Neuronal stem cell (in vitro differentiated cells): ENCODE results near the gene SYTL1.

Source experiments
- DNase-seq: peaks from one replicate; pipeline ENCODE4 v3.0.0-alpha.2; 2013; ENCODE audit warnings: low spot score
- H2AFZ ChIP-seq: one replicate; pipeline ENCODE4 v1.6.1; 2013; ENCODE audit warnings: mild to moderate bottlenecking, low read length, inconsistent platforms
- H2AK5ac ChIP-seq: 2 replicates; pipeline ENCODE4 v1.6.1; 2013; ENCODE audit warnings: low read depth, mild to moderate bottlenecking, inconsistent platforms, low read length, moderate library complexity, mixed read lengths
- H2BK120ac ChIP-seq: 2 replicates; pipeline ENCODE4 v1.6.1; 2013; ENCODE audit warnings: low read depth, mild to moderate bottlenecking, inconsistent platforms, low read length, moderate library complexity, mixed read lengths
- H2BK12ac ChIP-seq: one replicate; pipeline ENCODE4 v1.6.1; 2013; ENCODE audit warnings: low read length, inconsistent platforms
- H2BK15ac ChIP-seq: 2 replicates; pipeline ENCODE4 v1.6.1; 2013; ENCODE audit warnings: mild to moderate bottlenecking, low read length, inconsistent platforms, mixed read lengths
- H2BK5ac ChIP-seq: one replicate; pipeline ENCODE4 v1.6.1; 2013; ENCODE audit warnings: inconsistent platforms, mild to moderate bottlenecking, low read length, moderate library complexity
- H3K14ac ChIP-seq: one replicate; pipeline ENCODE4 v1.6.1; 2013; ENCODE audit warnings: low read length, inconsistent platforms
- H3K18ac ChIP-seq: 2 replicates; pipeline ENCODE4 v1.6.1; 2013; ENCODE audit warnings: low read length, inconsistent platforms
- H3K23ac ChIP-seq: 2 replicates; pipeline ENCODE4 v1.6.1; 2013; ENCODE audit warnings: low read depth, mild to moderate bottlenecking, mixed read lengths, low read length, inconsistent platforms; ENCODE audit not compliant: poor library complexity
- H3K27ac ChIP-seq: replicated peaks from 3 replicates; pipeline ENCODE4 v1.5.1; 2013; ENCODE audit warnings: low read length, inconsistent platforms
- H3K27me3 ChIP-seq, 3 experiments: 2 replicates each; pipeline ENCODE4 v1.6.1; 2013; ENCODE audit warnings: low read length in 3 of 3, mild to moderate bottlenecking in 2 of 3, inconsistent platforms in 1 of 3, low read depth in 1 of 3, mixed read lengths in 1 of 3, moderate library complexity in 1 of 3; ENCODE audit not compliant: control insufficient read depth in 3 of 3, insufficient read depth in 3 of 3
- H3K36me3 ChIP-seq, 2 donors: replicated peaks in 1 of 2; 2 replicates each; pipeline ENCODE4 v1.6.1; 2013; ENCODE audit warnings: low read length in 2 of 2; ENCODE audit not compliant: control insufficient read depth in 2 of 2, insufficient read depth in 2 of 2
- H3K4ac ChIP-seq: 2 replicates; pipeline ENCODE4 v1.6.1; 2013; ENCODE audit warnings: inconsistent platforms, mild to moderate bottlenecking, low read length, moderate library complexity
- H3K4me1 ChIP-seq, 2 donors: 1 replicate in 1 of 2; 2 replicates in 1 of 2; pipeline ENCODE4 v1.6.1; 2013; ENCODE audit warnings: low read length in 2 of 2, low read depth in 1 of 2; ENCODE audit not compliant: control insufficient read depth in 2 of 2, insufficient read depth in 1 of 2
- H3K4me2 ChIP-seq: one replicate; pipeline ENCODE4 v1.6.1; 2013; ENCODE audit warnings: mild to moderate bottlenecking, low read length, inconsistent platforms; ENCODE audit not compliant: insufficient read depth, poor library complexity, severe bottlenecking
- H3K4me3 ChIP-seq, 2 donors: 2 replicates each; pipeline ENCODE4 v1.5.1; 2013; ENCODE audit warnings: low read length in 2 of 2, mild to moderate bottlenecking in 2 of 2, inconsistent platforms in 1 of 2, moderate library complexity in 1 of 2
- H3K79me1 ChIP-seq: one replicate; pipeline ENCODE4 v1.6.1; 2013; ENCODE audit warnings: low read depth, mild to moderate bottlenecking, inconsistent platforms, low read length, moderate library complexity
- H3K9ac ChIP-seq: one replicate; pipeline ENCODE4 v1.6.1; 2013; ENCODE audit warnings: mild to moderate bottlenecking, low read depth, low read length, inconsistent platforms; ENCODE audit not compliant: poor library complexity
- H3K9me3 ChIP-seq, 2 donors: replicated peaks in 1 of 2; 2 replicates each; pipeline versions ENCODE3 to v1.6.1; 2013; ENCODE audit warnings: low read length in 2 of 2, mild to moderate bottlenecking in 2 of 2, inconsistent platforms in 1 of 2, low read depth in 1 of 2, mixed read lengths in 1 of 2, moderate library complexity in 1 of 2; ENCODE audit not compliant: control insufficient read depth in 2 of 2, insufficient read depth in 1 of 2
- H4K8ac ChIP-seq: one replicate; pipeline ENCODE4 v1.6.1; 2013; ENCODE audit warnings: low read depth, mild to moderate bottlenecking, inconsistent platforms, low read length, moderate library complexity
- H4K91ac ChIP-seq: one replicate; pipeline ENCODE4 v1.6.1; 2013; ENCODE audit warnings: low read length, low read depth, mild to moderate bottlenecking, inconsistent platforms; ENCODE audit not compliant: poor library complexity
- WGBS, 2 donors: extraction: QIAGEN DNeasy Blood & Tissue Kit; methylation state at CpG; one replicate each; pipeline ENCODE4 v1.1.7; 2013; ENCODE audit warnings: missing lambda C conversion rate in 2 of 2, mixed read lengths in 1 of 2; ENCODE audit not compliant: insufficient read length in 2 of 2, insufficient replicate concordance in 1 of 2; ENCODE audit errors: extremely low coverage in 2 of 2; 5-methylcytosine and 5-hydroxymethylcytosine counted together

The SYTL1 gene

DNA sequence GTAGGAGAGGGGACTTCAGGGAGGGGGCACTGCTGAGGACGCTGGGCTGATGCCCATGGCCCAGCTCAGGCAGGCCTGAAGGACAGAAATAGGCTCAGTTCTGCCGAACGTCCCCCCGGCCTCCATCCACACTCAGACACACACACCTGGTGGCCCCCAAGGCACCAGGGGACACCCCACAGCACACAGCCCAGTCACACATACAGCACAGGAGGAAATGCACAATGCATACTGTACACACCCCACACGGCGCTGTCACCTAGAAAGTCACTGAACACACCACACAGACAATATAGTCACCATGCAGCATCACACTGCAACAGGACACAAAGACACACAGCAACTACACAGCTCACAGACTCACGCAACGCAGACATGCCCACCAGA is 562 bp downstream of the SYTL1 start:
- Histone ChIP-seq H2AFZ (peak overlapping the region; percentile 72), H3K27ac (no peak overlapping the region), H3K14ac (peak overlapping the region; percentile 26), H2AK5ac (peak overlapping the region; percentile 58), H3K18ac (peak overlapping the region; percentile 92), H3K4me3 (peak overlapping the region in 1 of 2 donors; percentile 69), H3K79me1 (no peaks in the 10 kb centered on the region), H3K9ac (peak overlapping the region; percentile 53), H2BK5ac (peak overlapping the region; percentile 27), H2BK120ac (peak overlapping the region; percentile 10), H4K8ac (no peak overlapping the region), H3K4me2 (no peak overlapping the region), H3K36me3 (peaks cover 0 to 3% of the 10 kb centered on the region in 2 donors), H4K91ac (peak overlapping the region; percentile 47), H3K23ac (peak overlapping the region; percentile 80), H2BK12ac (peak overlapping the region; percentile 91), H2BK15ac (peak overlapping the region; percentile 95), H3K4ac (peak overlapping the region; percentile 57), H3K27me3 (no peaks in the 10 kb centered on the region), H3K4me1 (peaks cover 37 to 40% of the 10 kb centered on the region in 2 donors), H3K9me3 (no peaks in the 10 kb centered on the region)
- WGBS, 2 donors = no CpG with 5 or more reads among the region's 8 CpGs
- DNase-seq = no peak

GRCh38 chr1:27342778-27343638 is 1.2 kb downstream of the SYTL1 start:
- Histone ChIP-seq H3K4me3 (peak overlapping the region in 1 of 2 donors; percentile 37), H2BK15ac (peak overlapping the region; percentile 95), H3K36me3 (peaks cover 0 to 3% of the 10 kb centered on the region in 2 donors), H3K23ac (peak overlapping the region; percentile 80), H3K9ac (peak overlapping the region; percentile 15), H2BK12ac (peak overlapping the region; percentile 91), H4K91ac (peak overlapping the region; percentile 47), H3K79me1 (no peaks in the 10 kb centered on the region), H3K27me3 (no peaks in the 10 kb centered on the region), H3K27ac (peak overlapping the region; percentile 16), H2BK5ac (peak overlapping the region; percentile 27), H3K4me1 (peaks cover 37 to 40% of the 10 kb centered on the region in 2 donors), H3K9me3 (no peaks in the 10 kb centered on the region), H2AK5ac (peak overlapping the region; percentile 58), H3K4ac (peak overlapping the region; percentile 57), H4K8ac (no peak overlapping the region), H2BK120ac (peak overlapping the region; percentile 10), H3K18ac (peak overlapping the region; percentile 92), H2AFZ (peak overlapping the region; percentile 72), H3K14ac (peak overlapping the region; percentile 90), H3K4me2 (no peak overlapping the region)
- no CpG with 5 or more reads among the region's 31 CpGs for WGBS, 2 donors
- DNase-seq = no peak

GRCh38 chr1:27343639-27344025 is 1.8 kb downstream of the SYTL1 start:
- no peaks in the 10 kb centered on the region for H3K27me3 ChIP-seq
- no peaks in the 10 kb centered on the region for H3K9me3 ChIP-seq
- H2AFZ ChIP-seq = no peak overlapping the region
- no peak overlapping the region for H3K4me3 ChIP-seq
- no peak overlapping the region for H3K4me2 ChIP-seq
- no peak overlapping the region for H2BK5ac ChIP-seq
- WGBS, 2 donors = no CpG with 5 or more reads among the region's 5 CpGs
- no peak overlapping the region for H3K27ac ChIP-seq
- peak overlapping the region; percentile 80 for H3K23ac ChIP-seq
- no peak overlapping the region for H3K9ac ChIP-seq
- H3K14ac ChIP-seq = no peak overlapping the region
- H2BK12ac ChIP-seq = no peak overlapping the region
- H3K4ac ChIP-seq = no peak overlapping the region
- H2BK15ac ChIP-seq = no peak overlapping the region
- H3K79me1 ChIP-seq = no peaks in the 10 kb centered on the region
- H2AK5ac ChIP-seq = no peak overlapping the region
- H4K91ac ChIP-seq = peak overlapping the region; percentile 38
- peaks cover 36 to 37% of the 10 kb centered on the region in 2 donors for H3K4me1 ChIP-seq
- no peak overlapping the region for H3K18ac ChIP-seq
- no peak overlapping the region for H4K8ac ChIP-seq
- no peak for DNase-seq
- peaks cover 0 to 3% of the 10 kb centered on the region in 2 donors for H3K36me3 ChIP-seq
- no peak overlapping the region for H2BK120ac ChIP-seq

GRCh38 chr1:27345272-27345671 is 3.5 kb downstream of the SYTL1 start:
- H2BK5ac ChIP-seq = peak overlapping the region; percentile 16
- H3K4ac ChIP-seq = no peak overlapping the region
- H3K14ac ChIP-seq = no peak overlapping the region
- H3K27ac ChIP-seq = no peak overlapping the region
- H2BK15ac ChIP-seq = peak overlapping the region; percentile 19
- no peak overlapping the region for H2AFZ ChIP-seq
- peak overlapping the region; percentile 70 for H3K18ac ChIP-seq
- H3K4me1 ChIP-seq = peaks cover 34 to 35% of the 10 kb centered on the region in 2 donors
- H3K4me2 ChIP-seq = no peak overlapping the region
- no peak overlapping the region for H2BK12ac ChIP-seq
- H3K36me3 ChIP-seq = peaks cover 0 to 3% of the 10 kb centered on the region in 2 donors
- peaks cover 0 to 2% of the 10 kb centered on the region in 2 donors for H3K9me3 ChIP-seq
- H3K4me3 ChIP-seq = no peak overlapping the region
- H3K79me1 ChIP-seq = peaks cover 1% of the 10 kb centered on the region
- H4K91ac ChIP-seq = no peak overlapping the region
- no peak for DNase-seq
- no peak overlapping the region for H2BK120ac ChIP-seq
- H3K27me3 ChIP-seq = peaks cover 0 to 9% (median 2%) of the 10 kb centered on the region in 3 experiments
- H4K8ac ChIP-seq = no peak overlapping the region
- WGBS, 2 donors = no CpG with 5 or more reads among the region's 12 CpGs
- H2AK5ac ChIP-seq = peak overlapping the region; percentile 11
- H3K9ac ChIP-seq = no peak overlapping the region
- no peak overlapping the region for H3K23ac ChIP-seq
